Measurements from ENCODE around the gene DGKZ.

- TF ChIP-seq, protein P1, sequence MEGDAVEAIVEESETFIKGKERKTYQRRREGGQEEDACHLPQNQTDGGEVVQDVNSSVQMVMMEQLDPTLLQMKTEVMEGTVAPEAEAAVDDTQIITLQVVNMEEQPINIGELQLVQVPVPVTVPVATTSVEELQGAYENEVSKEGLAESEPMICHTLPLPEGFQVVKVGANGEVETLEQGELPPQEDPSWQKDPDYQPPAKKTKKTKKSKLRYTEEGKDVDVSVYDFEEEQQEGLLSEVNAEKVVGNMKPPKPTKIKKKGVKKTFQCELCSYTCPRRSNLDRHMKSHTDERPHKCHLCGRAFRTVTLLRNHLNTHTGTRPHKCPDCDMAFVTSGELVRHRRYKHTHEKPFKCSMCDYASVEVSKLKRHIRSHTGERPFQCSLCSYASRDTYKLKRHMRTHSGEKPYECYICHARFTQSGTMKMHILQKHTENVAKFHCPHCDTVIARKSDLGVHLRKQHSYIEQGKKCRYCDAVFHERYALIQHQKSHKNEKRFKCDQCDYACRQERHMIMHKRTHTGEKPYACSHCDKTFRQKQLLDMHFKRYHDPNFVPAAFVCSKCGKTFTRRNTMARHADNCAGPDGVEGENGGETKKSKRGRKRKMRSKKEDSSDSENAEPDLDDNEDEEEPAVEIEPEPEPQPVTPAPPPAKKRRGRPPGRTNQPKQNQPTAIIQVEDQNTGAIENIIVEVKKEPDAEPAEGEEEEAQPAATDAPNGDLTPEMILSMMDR (IDR thresholded peaks at IDR 0.05): no peak
- no peak for TF ChIP-seq POLR2A (IDR thresholded peaks at IDR 0.05)
Observed at GRCh38 chr11:46391578-46392420, 44.5 kb downstream of the DGKZ start, which contains the start of gene CHRM4.
